NOMO-1 (cell line): ENCODE data around the gene GPR18.
A peak's percentile ranks its signal among the peaks of the same experiment; 100 is the strongest.

Experiments used
- DNase-seq, 2 experiments: peaks; one replicate each; lab custom pipeline; 2025; ENCODE audit not compliant: unreplicated experiment in 2 of 2; lab: John Stamatoyannopoulos, UW

The GPR18 gene

GRCh38 chr13:99294198-99294597, 36.0 kb upstream of the GPR18 start:
- no peak for DNase-seq

GRCh38 chr13:99293178-99293577, 35.0 kb upstream of the GPR18 start:
- peak in 1 of 2 experiments; percentile 47 for DNase-seq

GRCh38 chr13:99290894-99291293, 32.7 kb upstream of the GPR18 start:
- no peak for DNase-seq

DNA sequence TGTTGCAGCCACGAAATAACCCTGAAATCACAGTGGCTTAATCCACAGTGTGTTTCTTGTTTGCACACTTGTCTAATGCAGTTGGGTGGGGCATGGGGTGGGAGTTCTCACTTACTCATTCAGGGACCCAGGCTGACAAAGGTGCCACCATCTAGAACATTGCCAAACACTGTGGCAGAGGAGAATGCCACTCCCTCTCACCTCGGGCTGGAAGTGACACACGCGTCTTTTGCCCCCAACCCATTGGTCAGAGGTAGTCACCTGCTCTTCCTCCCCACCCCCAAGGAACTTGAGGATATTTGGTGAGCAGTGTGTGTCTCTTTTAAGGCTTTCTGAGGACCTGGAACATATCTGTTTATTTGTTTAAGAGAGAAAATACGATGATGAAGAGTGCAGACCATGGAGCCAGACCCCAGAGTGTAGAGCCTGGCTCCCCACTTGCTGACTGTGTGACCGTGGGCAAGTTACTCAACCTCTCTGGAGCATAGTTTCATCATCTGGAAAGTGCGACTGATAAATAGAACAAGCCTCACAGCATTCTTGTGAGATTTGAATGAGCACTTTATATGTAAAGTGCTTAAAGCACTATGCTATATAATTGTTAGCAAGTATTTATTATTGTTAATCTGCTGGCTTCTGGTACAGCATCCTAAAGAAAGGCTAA, 31.6 kb upstream of the GPR18 start:
- no peak for DNase-seq

GRCh38 chr13:99289271-99289670, 31.1 kb upstream of the GPR18 start:
- peak; percentile 32 to 60 for DNase-seq

GRCh38 chr13:99288089-99288488, 29.9 kb upstream of the GPR18 start:
- DNase-seq = peak; percentile 48 to 77

- no peak for DNase-seq
Observed at GRCh38 chr13:99287551-99287950, 29.4 kb upstream of the GPR18 start.

DNA sequence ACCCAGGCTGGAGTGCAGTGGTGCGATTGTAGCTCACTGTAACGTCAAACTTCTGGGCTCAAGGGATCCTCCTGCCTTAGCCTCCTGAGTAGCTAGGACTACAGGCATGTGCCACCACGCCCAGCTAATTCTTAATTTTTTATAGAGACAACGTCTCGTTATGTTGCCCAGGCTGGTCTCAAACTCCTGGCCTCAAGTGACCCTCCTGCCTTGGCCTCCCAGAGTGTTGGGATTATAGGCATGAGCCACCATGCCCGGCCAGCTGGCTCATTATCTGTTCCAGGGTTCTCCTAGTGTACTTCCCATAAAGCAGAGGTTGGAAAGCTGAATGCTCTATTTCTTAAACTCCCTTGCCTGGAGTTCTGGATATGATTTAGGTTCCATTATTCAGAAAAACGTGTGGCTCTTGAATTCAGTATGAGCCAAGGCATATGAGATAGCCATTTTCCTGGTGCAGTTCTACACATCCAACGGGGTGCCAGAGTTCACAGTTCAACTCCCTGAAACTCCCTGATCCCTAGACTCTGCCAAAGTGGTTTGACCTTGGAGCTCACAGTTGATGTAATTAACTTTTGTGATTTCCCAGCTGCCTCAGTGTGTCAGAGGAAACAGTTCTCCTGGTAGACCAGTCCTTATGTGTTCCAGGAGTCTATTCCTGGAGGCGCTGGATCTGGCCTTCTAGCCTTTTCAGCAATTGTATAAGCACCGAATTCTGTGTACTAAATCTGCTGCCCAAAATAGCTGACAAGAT, 27.4 kb upstream of the GPR18 start:
- no peak for DNase-seq

DNA sequence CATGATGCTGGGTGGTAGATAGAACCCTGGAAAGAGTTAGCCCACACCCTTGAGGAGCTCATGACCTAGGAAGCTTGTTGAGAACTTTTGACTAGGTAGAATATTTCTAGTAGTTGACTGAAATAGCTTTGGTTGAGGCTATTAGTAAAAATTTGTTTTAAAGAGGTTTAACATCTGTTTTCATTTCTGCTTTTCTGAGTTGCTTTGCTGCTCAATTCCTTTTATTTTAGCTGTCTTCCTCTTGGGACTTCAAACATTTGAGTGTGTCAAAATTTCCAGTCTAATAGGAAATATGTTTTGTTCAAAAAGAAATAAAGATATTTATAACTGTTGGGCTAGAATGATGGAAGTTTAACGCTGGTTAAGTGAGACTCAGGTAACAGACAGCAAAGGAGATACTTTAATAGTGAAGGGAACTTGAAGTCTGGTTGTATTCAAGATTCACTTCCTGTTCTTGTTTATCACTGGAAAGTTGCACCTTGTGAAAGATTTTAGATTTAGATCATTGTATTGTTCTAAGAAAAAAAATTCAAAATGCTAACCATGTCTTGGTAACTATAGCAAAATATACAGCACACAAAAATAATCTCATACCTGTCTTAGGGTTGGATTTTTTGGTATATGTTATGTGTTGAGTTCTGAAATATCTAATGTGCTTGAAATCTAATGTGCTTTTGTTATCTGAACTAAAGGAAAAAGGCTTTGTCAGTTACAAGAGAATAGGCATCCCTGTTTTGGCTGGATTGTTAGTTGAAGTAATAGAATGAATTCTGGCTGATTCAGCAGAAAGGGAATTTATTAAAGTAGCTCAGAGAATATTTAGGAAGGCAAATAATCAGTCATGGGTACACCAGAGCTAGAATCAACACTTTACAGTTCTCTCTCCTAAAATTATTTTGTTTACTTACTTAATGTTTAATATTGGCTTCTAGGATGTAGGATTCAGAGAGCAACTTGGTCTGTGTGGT, 24.4 kb upstream of the GPR18 start:
- DNase-seq = peak in 1 of 2 experiments; percentile 93

DNA sequence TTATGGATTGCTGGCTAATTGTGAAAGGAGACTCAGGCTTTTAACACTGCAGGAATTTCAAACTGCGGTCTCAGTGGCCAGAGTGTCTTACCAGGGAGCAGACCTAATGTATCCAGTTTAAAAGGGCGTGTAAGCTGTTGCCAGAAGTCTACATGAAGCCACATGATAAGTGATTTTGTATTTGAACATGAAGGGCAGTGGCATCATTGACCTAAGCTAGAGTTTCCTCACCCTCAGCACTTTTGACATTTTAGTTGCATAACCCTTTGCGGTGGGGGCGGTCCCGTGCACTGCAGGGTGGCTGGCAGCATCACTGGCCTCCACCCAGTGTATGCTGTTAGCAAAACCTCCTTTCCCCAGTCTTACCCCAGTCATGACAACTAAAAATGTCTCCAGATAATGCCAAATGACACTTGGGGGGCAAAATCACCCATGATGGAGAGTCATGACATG, 23.7 kb upstream of the GPR18 start:
- DNase-seq = peak; percentile 94

- DNase-seq = peak; percentile 19 to 64
Observed at GRCh38 chr13:99280166-99280565, 22.0 kb upstream of the GPR18 start.

DNA sequence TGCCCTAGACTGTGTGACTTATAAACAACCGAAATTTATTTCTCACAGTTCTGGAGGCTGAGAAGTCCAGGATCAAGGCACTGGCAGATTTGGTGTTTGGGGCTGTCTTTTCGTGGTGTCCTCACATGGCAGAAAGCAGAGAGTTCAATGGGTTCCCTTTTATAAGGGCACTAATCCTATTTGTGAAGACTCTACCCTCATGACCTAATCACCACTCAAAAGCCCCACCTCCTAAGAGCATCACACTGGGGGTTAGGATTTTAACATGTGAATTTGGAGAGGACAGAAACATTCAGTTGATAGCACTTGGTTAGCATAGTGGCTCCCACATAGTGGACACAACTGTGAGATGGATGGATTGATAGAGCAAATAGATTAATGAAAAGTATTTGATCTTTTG, 21.5 kb upstream of the GPR18 start:
- DNase-seq = no peak

DNA sequence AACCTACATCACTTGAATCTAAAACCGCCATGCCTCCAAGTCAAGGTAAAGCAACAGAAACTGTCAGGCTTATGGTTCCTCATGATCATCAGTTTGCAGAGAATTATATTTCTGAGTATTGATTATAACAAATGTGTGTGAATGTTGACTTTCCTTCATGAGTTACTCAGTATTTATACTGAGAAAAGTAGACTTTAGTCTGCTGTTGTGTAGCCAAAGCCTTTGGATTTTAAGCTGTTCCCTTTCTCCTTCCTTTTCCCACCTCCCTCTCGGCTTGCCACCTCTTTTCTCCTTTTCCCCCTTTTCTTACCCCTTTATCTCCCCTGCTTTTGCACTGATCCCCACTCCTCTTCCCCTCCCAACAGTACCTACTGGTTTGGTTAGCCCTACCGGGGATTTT, 20.7 kb upstream of the GPR18 start:
- no peak for DNase-seq

GRCh38 chr13:99278200-99278599, 20.0 kb upstream of the GPR18 start:
- DNase-seq = peak; percentile 53 to 86

- DNase-seq = peak; percentile 90 to 94
Observed at GRCh38 chr13:99277629-99278028, 19.4 kb upstream of the GPR18 start.

DNA sequence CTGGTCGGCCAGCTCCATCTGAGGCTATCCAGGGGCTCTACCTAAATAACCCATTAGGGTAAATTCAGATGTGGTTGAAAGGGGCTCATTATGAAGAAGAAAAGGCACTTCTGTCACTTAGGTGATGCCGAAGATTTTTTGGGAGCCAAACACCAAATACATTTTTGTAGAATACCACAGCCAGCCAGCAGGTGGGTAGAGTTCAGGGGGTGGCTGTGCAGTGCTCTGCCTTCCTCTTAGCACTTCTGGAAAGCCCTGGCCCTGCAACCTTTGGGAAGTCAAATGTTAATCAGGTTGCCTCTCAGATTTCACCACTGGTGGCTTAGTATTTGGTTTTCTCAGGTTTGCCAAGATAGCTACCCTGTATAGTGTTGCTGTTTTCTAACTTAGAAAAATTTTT, 18.5 kb upstream of the GPR18 start:
- peak in 1 of 2 experiments; percentile 4 for DNase-seq

GRCh38 chr13:99275093-99275469, 16.9 kb upstream of the GPR18 start:
- DNase-seq = no peak

DNA sequence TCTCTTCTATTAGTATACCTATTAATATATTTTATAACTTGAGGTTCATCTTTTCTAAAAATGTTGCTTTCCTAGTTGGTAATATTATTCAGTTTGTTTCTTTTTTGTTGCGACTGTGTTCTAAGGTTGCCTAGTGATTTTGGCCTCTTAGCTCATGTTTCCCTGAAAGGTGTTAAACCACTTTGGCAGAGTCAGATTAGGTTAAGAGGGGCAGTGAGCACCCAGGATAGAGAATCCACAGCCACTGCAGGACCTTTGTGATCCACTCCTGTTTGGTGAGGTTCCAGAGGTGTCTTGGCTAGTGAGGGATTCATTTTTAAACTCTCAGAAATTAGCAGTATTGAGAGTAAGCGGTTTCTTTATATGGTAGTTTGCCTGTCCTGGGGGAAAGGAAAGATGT, 14.9 kb upstream of the GPR18 start:
- DNase-seq = no peak

DNA sequence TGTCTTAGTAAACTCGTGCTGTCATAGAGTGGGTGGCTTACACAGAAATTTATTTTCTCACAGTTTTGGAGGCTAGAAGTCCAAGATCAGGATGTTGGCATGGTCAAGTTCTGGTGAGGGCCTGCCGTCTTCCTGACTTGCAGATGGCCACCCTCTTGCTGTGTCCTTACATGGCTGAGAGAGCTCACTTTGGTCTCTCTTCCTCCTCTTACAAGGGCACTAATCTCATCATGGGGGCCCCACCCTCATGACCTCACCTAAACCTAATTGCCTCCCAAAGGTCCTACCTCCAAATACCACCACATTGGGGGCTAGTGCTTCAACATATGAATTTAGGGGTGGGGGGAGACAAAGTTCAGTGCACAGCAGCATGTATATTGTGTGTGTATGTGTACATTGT, 14.3 kb upstream of the GPR18 start:
- DNase-seq = no peak

- no peak for DNase-seq
Observed at GRCh38 chr13:99271249-99271648, 13.1 kb upstream of the GPR18 start.

DNA sequence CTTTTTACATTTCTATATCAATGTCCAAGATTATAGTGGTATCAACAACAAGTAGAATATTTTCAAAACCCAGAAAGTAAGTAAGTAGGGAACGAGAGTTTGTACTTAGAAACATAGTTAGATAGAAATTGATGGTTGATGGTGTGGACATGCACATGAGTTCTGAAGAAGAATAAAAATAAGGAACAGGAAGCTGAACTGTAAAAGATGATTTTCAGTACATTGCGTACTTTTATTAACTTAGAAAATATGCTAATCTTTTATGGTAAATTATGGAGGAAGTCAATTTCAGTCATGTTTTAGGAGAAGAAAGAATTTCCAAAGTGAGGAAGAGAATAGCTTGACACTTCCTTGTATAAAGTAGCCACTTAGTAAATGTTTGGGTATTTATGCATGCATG, 12.3 kb upstream of the GPR18 start:
- peak in 1 of 2 experiments; percentile 66 for DNase-seq
